Medulla oblongata (tissue), 1 donor: ENCODE results near the gene CSF3.

Source experiments
- DNase-seq: peaks from one replicate; pipeline ENCODE4 v3.0.0-alpha.2; 2015; ENCODE audit errors: extremely low spot score

CSF3 gene

DNA sequence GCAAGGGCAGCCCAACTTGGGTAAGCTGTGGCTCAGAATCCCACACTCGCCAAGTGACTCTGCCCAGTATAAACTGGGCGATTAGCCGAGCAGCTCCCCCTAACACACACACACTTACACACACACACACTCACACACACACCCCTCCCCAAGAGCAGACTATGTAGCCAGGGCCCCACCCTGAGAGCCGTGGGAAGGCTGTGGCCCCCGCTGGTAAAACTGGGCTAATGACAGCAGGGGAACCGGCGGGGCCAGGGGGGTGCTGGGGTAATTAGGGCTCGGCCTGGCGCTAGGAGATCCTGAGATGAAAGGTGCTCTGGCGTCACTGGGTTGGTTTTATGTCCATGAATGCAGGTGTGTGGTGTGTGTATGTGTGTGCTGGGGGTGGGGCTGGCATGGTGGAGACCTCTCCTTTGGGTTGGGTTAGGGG lies 46.4 kb downstream of the CSF3 start:
- no peak for DNase-seq

- DNase-seq = peak; percentile 85
Measured at GRCh38 chr17:40062329-40063186, 47.3 kb downstream of the CSF3 start, which contains the start of gene THRA. THRA (plus strand) TSS chr17:40062965; CDS start chr17:40074489, 11,524 bp downstream.

DNA sequence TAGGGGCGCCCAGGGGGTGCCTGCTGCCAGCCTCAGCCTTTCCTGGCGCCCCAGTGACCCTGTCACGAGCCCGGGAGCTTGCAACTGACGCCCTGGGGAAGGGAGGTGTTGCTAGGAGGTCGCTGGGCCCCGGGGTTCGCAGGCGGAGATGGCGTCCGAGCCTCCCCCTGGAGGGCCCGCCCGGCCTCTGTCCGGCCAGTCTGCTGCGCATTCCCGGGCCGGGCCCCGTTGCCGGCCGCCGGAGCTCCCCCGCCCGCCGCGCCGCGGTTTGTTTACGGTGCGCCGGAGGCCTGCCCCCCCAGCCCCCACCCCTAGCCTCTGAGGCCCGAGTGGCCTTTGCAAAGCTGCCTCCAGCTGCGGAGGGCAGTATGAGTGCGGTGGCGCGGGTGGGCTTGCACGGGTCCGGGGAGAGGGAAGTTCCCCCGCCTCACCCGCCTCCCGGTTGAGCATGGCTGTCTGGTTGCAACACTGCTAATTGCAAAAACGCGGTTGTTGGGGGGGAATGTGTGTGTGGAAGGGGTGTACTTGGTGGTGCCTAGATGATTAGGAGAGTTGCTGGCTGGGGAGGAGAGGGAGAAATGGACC lies 48.0 kb downstream of the CSF3 start:
- DNase-seq = peak; percentile 27

DNA sequence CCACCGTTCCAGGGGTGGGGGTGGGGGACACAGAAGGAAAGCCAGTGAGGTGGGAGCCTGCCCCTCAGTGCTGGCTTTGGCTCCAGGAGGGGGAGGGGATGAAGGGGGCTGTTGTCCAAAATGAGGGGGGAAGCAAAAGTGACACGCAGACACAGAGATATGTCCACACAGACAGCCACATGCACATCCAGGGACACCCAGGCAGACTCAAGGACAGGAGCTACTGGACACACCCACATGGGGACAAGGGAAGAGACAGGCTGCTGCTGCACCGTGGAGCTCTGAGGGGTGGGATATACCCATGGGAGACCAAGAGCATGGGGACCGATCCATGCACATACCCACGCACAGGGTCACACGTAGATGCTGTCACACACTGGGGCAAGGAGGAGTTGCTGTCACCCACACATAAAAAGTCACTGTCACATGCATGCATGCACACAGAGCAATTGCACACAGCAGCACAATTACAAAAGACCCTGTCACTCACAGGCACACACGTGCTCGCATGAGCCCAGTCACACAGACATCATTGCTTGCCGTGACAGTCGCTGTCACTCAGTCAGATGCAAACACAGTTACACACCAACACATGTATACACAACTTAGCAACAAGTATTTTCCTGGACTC lies 48.8 kb downstream of the CSF3 start:
- peak; percentile 70 for DNase-seq

GRCh38 chr17:40064971-40065768 lies 49.9 kb downstream of the CSF3 start:
- peak; percentile 75 for DNase-seq

DNA sequence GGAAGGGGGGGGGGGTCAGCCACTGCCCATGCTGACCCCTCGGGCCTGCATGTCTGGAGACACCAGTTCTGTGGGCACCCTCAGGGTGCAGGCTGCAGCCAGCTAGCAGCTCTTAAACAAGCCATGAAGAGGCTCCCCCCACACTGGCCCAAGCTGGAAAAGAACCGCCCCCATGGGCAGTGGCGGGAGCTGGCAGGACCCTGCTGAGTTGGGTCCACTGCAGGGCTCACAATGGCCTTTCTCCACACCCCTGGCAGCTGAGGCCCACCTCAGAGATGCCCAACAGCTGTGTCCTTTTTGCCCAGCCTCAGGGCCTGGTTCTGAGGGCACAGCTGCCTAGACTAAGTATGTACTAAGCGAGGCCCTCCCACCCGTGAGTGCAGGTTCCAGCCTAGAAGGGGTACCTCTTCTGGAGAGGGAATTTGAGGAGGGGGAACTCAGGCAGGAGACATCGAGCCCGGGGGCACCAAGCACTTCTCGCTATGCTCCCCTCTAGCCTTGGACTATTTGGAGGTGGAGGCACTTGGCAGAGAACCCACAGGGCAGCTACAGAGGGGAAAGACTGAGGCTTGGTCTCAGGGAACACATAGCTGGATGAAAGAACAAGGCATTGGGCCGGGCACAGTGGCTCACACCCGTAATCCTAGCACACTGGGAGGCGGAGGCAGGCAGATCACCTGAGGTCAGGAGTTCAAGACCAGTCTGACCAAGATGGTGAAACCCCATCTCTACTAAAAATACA lies 50.7 kb downstream of the CSF3 start:
- DNase-seq = peak; percentile 53
